WTC11 (cell line): ENCODE data around the gene FGF3. TPM values are rescaled to one million over a fixed set of nuclear protein-coding genes. Genes with fewer than 3 reads are reported as not detected.

ENCODE experiments used
- ATAC-seq: fragments of 200-7000 bp; cut with Tn5 transposase; 2 replicates; pipeline ENCODE4 v1.10.0; 2021; ENCODE audit warnings: mild to moderate bottlenecking, moderate library complexity
- CTCF ChIA-PET: fragments of 300-600 bp; sonication (Branson Sonifier 250); formaldehyde crosslinking; loops from one replicate; lab custom pipeline; 2021; ENCODE audit warnings: antibody characterized with exemption; lab: Charles Lee
- POLR2A ChIA-PET: fragments of 350-600 bp; sonication (Branson Sonifier 250); formaldehyde crosslinking; loops from one replicate; lab custom pipeline; 2021; ENCODE audit warnings: antibody characterized with exemption; lab: Charles Lee
- DNase-seq: peaks from one replicate; pipeline ENCODE4 v3.0.0; 2021; ENCODE audit warnings: low spot score
- H3K27ac Mint-ChIP-seq: 2 replicates; pipeline ENCODE4 v1.8.0; 2021; ENCODE audit warnings: mixed read lengths
- H3K27me3 Mint-ChIP-seq: 2 replicates; pipeline ENCODE4 v1.8.0; 2021; ENCODE audit warnings: low read depth, mild to moderate bottlenecking, moderate library complexity, mixed read lengths
- H3K36me3 Mint-ChIP-seq: 2 replicates; pipeline ENCODE4 v1.8.0; 2021; ENCODE audit warnings: mixed read lengths
- H3K4me1 Mint-ChIP-seq: 2 replicates; pipeline ENCODE4 v1.8.0; 2022; ENCODE audit warnings: mixed read lengths
- H3K4me3 Mint-ChIP-seq: 2 replicates; pipeline ENCODE4 v1.8.0; 2021; ENCODE audit warnings: mild to moderate bottlenecking, moderate library complexity, mixed read lengths
- H3K9me3 Mint-ChIP-seq: 2 replicates; pipeline ENCODE4 v1.8.0; 2021; ENCODE audit warnings: mixed read lengths
- ATF2 ChIP-seq: sonication (generic); formaldehyde crosslinking; IDR thresholded peaks from 2 replicates; pipeline ENCODE4 v1.8.1; 2022; ENCODE audit warnings: low read depth, missing genetic modification reagents, borderline replicate concordance
- CDX4 ChIP-seq: fragments of 250-450 bp; sonication (Bioruptor Pico); IDR thresholded peaks from 2 replicates; pipeline ENCODE4 v1.9.0; 2021; ENCODE audit warnings: moderate library complexity, mild to moderate bottlenecking, inconsistent platforms, borderline replicate concordance
- CREM ChIP-seq: sonication (generic); formaldehyde crosslinking; IDR thresholded peaks from 2 replicates; pipeline ENCODE4 v1.8.1; 2022; ENCODE audit warnings: mild to moderate bottlenecking, missing genetic modification reagents, moderate library complexity
- E2F5 ChIP-seq: sonication (generic); formaldehyde crosslinking; IDR thresholded peaks from 2 replicates; pipeline ENCODE4 v1.8.1; 2022; ENCODE audit warnings: mild to moderate bottlenecking, moderate library complexity, missing genetic modification reagents
- EMX1 ChIP-seq: fragments of 250-450 bp; sonication (Bioruptor Pico); IDR thresholded peaks from 2 replicates; pipeline ENCODE4 v1.8.0; 2021; ENCODE audit warnings: mild to moderate bottlenecking
- ETV6 ChIP-seq: sonication (generic); formaldehyde crosslinking; IDR thresholded peaks from 2 replicates; pipeline ENCODE4 v1.8.1; 2022; ENCODE audit warnings: mild to moderate bottlenecking, missing genetic modification reagents
- GABPB1 ChIP-seq: sonication (generic); formaldehyde crosslinking; IDR thresholded peaks from 2 replicates; pipeline ENCODE4 v1.8.1; 2023; ENCODE audit warnings: mild to moderate bottlenecking, missing genetic modification reagents
- GTF2I ChIP-seq: fragments of 250-450 bp; sonication (Bioruptor Pico); conservative IDR thresholded peaks from 2 replicates; pipeline ENCODE4 v1.4.0; 2021; ENCODE audit warnings: mild to moderate bottlenecking
- HMGA2 ChIP-seq: fragments of 250-450 bp; sonication (Bioruptor Pico); IDR thresholded peaks from 2 replicates; pipeline ENCODE4 v1.4.0; 2021; ENCODE audit warnings: mild to moderate bottlenecking, moderate library complexity
- HMGXB4 ChIP-seq: sonication (generic); formaldehyde crosslinking; IDR thresholded peaks from 2 replicates; pipeline ENCODE4 v1.8.1; 2023; ENCODE audit warnings: mild to moderate bottlenecking, moderate library complexity, missing genetic modification reagents
- JAZF1 ChIP-seq: fragments of 250-450 bp; sonication (Bioruptor Pico); IDR thresholded peaks from 2 replicates; pipeline ENCODE4 v1.9.0; 2021; ENCODE audit warnings: moderate library complexity, mild to moderate bottlenecking, inconsistent platforms
- KAT7 ChIP-seq: sonication (generic); formaldehyde crosslinking; IDR thresholded peaks from 2 replicates; pipeline ENCODE4 v1.8.1; 2023; ENCODE audit warnings: missing genetic modification reagents, mild to moderate bottlenecking, borderline replicate concordance
- MAX ChIP-seq: sonication (generic); formaldehyde crosslinking; IDR thresholded peaks from 2 replicates; pipeline ENCODE4 v1.8.0; 2022; ENCODE audit warnings: mild to moderate bottlenecking, missing genetic modification reagents
- MYBL2 ChIP-seq: sonication (generic); formaldehyde crosslinking; IDR thresholded peaks from 2 replicates; pipeline ENCODE4 v1.8.1; 2023; ENCODE audit warnings: mild to moderate bottlenecking, moderate library complexity, missing genetic modification reagents
- NR1H2 ChIP-seq: sonication (generic); formaldehyde crosslinking; IDR thresholded peaks from 2 replicates; pipeline ENCODE4 v1.9.0; 2021; ENCODE audit warnings: mild to moderate bottlenecking, moderate library complexity, missing genetic modification reagents
- NR3C1 ChIP-seq: sonication (generic); formaldehyde crosslinking; conservative IDR thresholded peaks from 2 replicates; pipeline ENCODE4 v1.8.1; 2023; ENCODE audit warnings: low read depth, mild to moderate bottlenecking, missing genetic modification reagents
- RORB ChIP-seq: fragments of 250-450 bp; sonication (Bioruptor Pico); IDR thresholded peaks from 2 replicates; pipeline ENCODE4 v1.9.0; 2021; ENCODE audit warnings: mild to moderate bottlenecking
- TCF7 ChIP-seq: sonication (generic); formaldehyde crosslinking; IDR thresholded peaks from 2 replicates; pipeline ENCODE4 v1.8.0; 2022; ENCODE audit warnings: mild to moderate bottlenecking, low read depth, missing genetic modification reagents, moderate library complexity
- TP53 ChIP-seq: sonication (generic); formaldehyde crosslinking; IDR thresholded peaks from 2 replicates; pipeline ENCODE4 v1.8.1; 2023; ENCODE audit warnings: mild to moderate bottlenecking, missing genetic modification reagents
- ZNF121 ChIP-seq: sonication (generic); formaldehyde crosslinking; IDR thresholded peaks from 2 replicates; pipeline ENCODE4 v1.8.0; 2023; ENCODE audit warnings: missing genetic modification reagents
- ZNF671 ChIP-seq: fragments of 250-450 bp; sonication (Bioruptor Pico); IDR thresholded peaks from 2 replicates; pipeline ENCODE4 v1.8.0; 2021; ENCODE audit warnings: mild to moderate bottlenecking
- total RNA-seq: library from RNA; stranded (reverse); gene quantifications from 3 replicates; pipeline ENCODE4 v1.2.3, GENCODE V29; 2021

FGF3 gene
- total RNA-seq, 1 experiment from 2014 or later, result not detected

- TF ChIP-seq ATF2 (CRISPR knock-in tag), result no peak
Observed at GRCh38 chr11:69860244-69860643, 41.0 kb upstream of the FGF3 start (continued).

- Mint-ChIP-seq H3K4me1 (peaks cover under 1% of the 10 kb centered on the region; the same call in 1 of the 2 replicates), H3K9me3 (peaks cover 9% of the 10 kb centered on the region; the same call in 1 of the 2 replicates), H3K36me3 (no peaks in the 10 kb centered on the region), H3K27me3 (no peaks in the 10 kb centered on the region; the same call in 1 of the 2 replicates), H3K27ac (no peak overlapping the region), H3K4me3 (no peak overlapping the region)
- DNase-seq (no peak), ATAC-seq (no peak)
- POLR2A ChIA-PET, result no interaction called here
- TF ChIP-seq MAX (no peak), CREM (CRISPR knock-in tag) (no peak), TP53 (CRISPR knock-in tag) (no peak), TCF7 (CRISPR knock-in tag) (no peak), RORB (CRISPR knock-in tag) (no peak), KAT7 (CRISPR knock-in tag) (no peak), EMX1 (CRISPR knock-in tag) (no peak), MYBL2 (CRISPR knock-in tag) (no peak), ATF2 (CRISPR knock-in tag) (no peak), ZNF121 (CRISPR knock-in tag) (no peak), GTF2I (CRISPR knock-in tag) (no peak), GABPB1 (CRISPR knock-in tag) (no peak), ZNF671 (no peak), NR3C1 (CRISPR knock-in tag) (no peak), ETV6 (CRISPR knock-in tag) (no peak), E2F5 (CRISPR knock-in tag) (no peak), JAZF1 (no peak)
- CTCF ChIA-PET, result interaction anchor here (0.6 to 1.3 kb wide), 3 partner anchors 17 to 83 kb away, joined by 3 read pairs; no protein-coding TSS in a partner anchor
Observed at GRCh38 chr11:69859275-69859934, 40.2 kb upstream of the FGF3 start.

GRCh38 chr11:69855421-69855820 lies 36.2 kb upstream of the FGF3 start:
- CTCF ChIA-PET, result no interaction called here
- H3K4me1 Mint-ChIP-seq, result no peaks in the 10 kb centered on the region
- TF ChIP-seq CDX4 (CRISPR knock-in tag), result no peak
- TF ChIP-seq NR1H2 (CRISPR knock-in tag), result no peak
- TF ChIP-seq HMGA2 (CRISPR knock-in tag), result 0 out of 2 replicates have a peak, but pooled peaks have one; percentile 31
- no peak for TF ChIP-seq HMGXB4 (CRISPR knock-in tag)
- H3K27me3 Mint-ChIP-seq, result peaks cover 11% of the 10 kb centered on the region
- H3K27ac Mint-ChIP-seq, result no peak overlapping the region
- H3K4me3 Mint-ChIP-seq, result no peak overlapping the region
- H3K36me3 Mint-ChIP-seq, result no peaks in the 10 kb centered on the region
- no peak for DNase-seq
- peaks cover 13% of the 10 kb centered on the region; the same call in 1 of the 2 replicates for H3K9me3 Mint-ChIP-seq
- no peak for ATAC-seq
- POLR2A ChIA-PET, result no interaction called here
